Endothelial cell of umbilical vein (primary cell): ENCODE results near the gene FBXW4.

Source experiments
- POLR2AphosphoS5 ChIP-seq: IDR thresholded peaks from 2 replicates; pipeline ENCODE4 v1.6.1; 2012; ENCODE audit warnings: low read depth, mild to moderate bottlenecking, control low read depth, low read length, moderate library complexity; ENCODE audit not compliant: insufficient read depth
- TF ChIP-seq, protein P1 (sequence below), 2 donors: IDR thresholded peaks; 1 replicate in 1 of 2; 2 replicates in 1 of 2; pipeline ENCODE4 v1.5.1; 2011; ENCODE audit warnings: low read length in 2 of 2, mild to moderate bottlenecking in 2 of 2, moderate library complexity in 2 of 2, control low read depth in 1 of 2, inconsistent platforms in 1 of 2, low read depth in 1 of 2; ENCODE audit not compliant: insufficient read depth in 1 of 2; ENCODE audit errors: extremely low read depth in 1 of 2

DNA sequence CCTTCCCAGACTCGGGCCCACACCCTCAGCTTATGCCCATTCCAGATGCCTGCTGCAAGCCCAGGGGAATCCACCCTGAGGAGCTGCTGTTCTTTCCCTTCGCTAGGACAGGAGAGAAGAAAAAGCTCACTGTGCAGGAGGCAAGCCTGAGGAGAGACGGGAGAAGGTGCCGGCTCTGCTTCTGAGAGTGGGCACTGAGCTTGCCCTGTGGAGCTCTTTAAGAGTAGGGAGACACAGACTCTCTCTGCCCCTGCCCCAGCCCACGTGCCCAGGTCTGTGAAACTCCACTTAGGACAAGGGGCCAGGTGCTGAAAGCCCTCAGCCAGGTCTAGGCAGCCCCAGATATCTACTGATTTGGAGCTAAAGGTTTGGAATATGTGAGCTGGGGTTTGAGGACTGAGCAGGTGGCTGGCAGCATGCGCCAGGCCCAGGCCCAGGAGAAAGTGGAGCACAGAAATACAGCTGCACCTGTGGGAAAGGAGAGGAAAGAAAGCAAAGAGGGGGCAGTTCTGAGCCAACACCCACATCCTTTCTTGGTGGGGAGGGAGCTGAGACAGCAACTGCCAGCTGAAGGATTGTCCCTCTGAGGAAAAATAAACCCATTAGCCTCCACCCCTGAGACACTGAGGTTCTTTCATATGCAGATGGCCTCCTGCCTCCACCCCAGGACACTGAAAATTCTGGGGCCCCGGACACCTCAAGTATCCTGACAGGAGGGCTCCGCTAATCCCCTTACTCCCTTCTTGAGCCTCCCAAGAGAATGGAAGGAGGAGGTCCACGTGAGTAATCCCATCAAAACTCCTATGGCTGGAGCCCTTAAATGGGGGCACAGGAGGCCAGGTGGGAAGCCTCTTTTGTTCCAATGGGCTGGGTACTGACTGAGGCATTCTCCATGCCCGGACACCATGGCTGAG, 114.2 kb downstream of the FBXW4 start:
- TF ChIP-seq, protein P1, sequence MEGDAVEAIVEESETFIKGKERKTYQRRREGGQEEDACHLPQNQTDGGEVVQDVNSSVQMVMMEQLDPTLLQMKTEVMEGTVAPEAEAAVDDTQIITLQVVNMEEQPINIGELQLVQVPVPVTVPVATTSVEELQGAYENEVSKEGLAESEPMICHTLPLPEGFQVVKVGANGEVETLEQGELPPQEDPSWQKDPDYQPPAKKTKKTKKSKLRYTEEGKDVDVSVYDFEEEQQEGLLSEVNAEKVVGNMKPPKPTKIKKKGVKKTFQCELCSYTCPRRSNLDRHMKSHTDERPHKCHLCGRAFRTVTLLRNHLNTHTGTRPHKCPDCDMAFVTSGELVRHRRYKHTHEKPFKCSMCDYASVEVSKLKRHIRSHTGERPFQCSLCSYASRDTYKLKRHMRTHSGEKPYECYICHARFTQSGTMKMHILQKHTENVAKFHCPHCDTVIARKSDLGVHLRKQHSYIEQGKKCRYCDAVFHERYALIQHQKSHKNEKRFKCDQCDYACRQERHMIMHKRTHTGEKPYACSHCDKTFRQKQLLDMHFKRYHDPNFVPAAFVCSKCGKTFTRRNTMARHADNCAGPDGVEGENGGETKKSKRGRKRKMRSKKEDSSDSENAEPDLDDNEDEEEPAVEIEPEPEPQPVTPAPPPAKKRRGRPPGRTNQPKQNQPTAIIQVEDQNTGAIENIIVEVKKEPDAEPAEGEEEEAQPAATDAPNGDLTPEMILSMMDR (IDR thresholded peaks at IDR 0.05; ENCODE audit: extremely low read depth in 1 of 2, insufficient read depth in 1 of 2, low read depth in 1 of 2, low read length in 2 of 2), result no peak
- no peak for TF ChIP-seq POLR2AphosphoS5
